ENCODE measurements around the gene RAMACL. TPM values are rescaled to one million over a fixed set of nuclear protein-coding genes. Genes with fewer than 3 reads are reported as not detected.

RAMACL gene
- total and polyA plus RNA-seq, 4 donors, result 0.30 to 17.6 (median 4.3) TPM

- no peaks in the 10 kb centered on the region for H3K27me3 ChIP-seq (ENCODE audit: control insufficient read depth in 3 of 3, insufficient read depth in 3 of 3, low read length in 2 of 3)
- no peak overlapping the region for H3K4me3 ChIP-seq
- DNase-seq (no peak), ATAC-seq (ENCODE audit: insufficient read depth, low FRiP score) (no peak)
- no peaks in the 10 kb centered on the region for H3K9me3 ChIP-seq (ENCODE audit: control insufficient read depth in 4 of 4, insufficient read depth in 3 of 4, low read length in 3 of 4)
- H3K4me1 ChIP-seq (ENCODE audit: control insufficient read depth in 5 of 5, insufficient read depth in 5 of 5, low read length in 5 of 5), result peaks cover 12 to 53% (median 25%) of the 10 kb centered on the region in 5 donors
- H3K36me3 ChIP-seq (ENCODE audit: control insufficient read depth in 4 of 4, insufficient read depth in 4 of 4, low read length in 4 of 4), result peaks cover 0 to 26% (median 2%) of the 10 kb centered on the region in 4 donors
- peak overlapping the region in 1 of 2 donors; percentile 12 for H3K27ac ChIP-seq (ENCODE audit: low read depth in 1 of 2, low read length in 1 of 2)
- 82 to 84% methylated on average over 7 of the region's 7 CpGs for WGBS, 2 donors
- H3K9ac ChIP-seq (ENCODE audit: insufficient read depth in 1 of 2, low read length in 2 of 2), result no peak overlapping the region
- no peak for TF ChIP-seq CTCF (IDR thresholded peaks at IDR 0.05; ENCODE audit: control extremely low read depth, extremely low read depth)
Observed at GRCh38 chr6:166617359-166617758, 30.9 kb upstream of the RAMACL start.

GRCh38 chr6:166616261-166617238 is 30.1 kb upstream of the RAMACL start:
- ATAC-seq (ENCODE audit: insufficient read depth, low FRiP score), result no peak
- no peak overlapping the region for H3K9ac ChIP-seq (ENCODE audit: insufficient read depth in 1 of 2, low read length in 2 of 2)
- no peak overlapping the region for H3K4me3 ChIP-seq
- H3K27ac ChIP-seq (ENCODE audit: low read depth in 1 of 2, low read length in 1 of 2), result peak overlapping the region in 1 of 2 donors; percentile 30
- H3K27me3 ChIP-seq (ENCODE audit: control insufficient read depth in 3 of 3, insufficient read depth in 3 of 3, low read length in 2 of 3), result no peaks in the 10 kb centered on the region
- no peak for TF ChIP-seq CTCF (IDR thresholded peaks at IDR 0.05; ENCODE audit: control extremely low read depth, extremely low read depth)
- DNase-seq, result no peak
- H3K36me3 ChIP-seq (ENCODE audit: control insufficient read depth in 4 of 4, insufficient read depth in 4 of 4, low read length in 4 of 4), result peaks cover 0 to 29% (median 2%) of the 10 kb centered on the region in 4 donors
- H3K4me1 ChIP-seq (ENCODE audit: control insufficient read depth in 5 of 5, insufficient read depth in 5 of 5, low read length in 5 of 5), result peaks cover 12 to 54% (median 25%) of the 10 kb centered on the region in 5 donors
- H3K9me3 ChIP-seq (ENCODE audit: control insufficient read depth in 4 of 4, insufficient read depth in 3 of 4, low read length in 3 of 4), result no peaks in the 10 kb centered on the region
- 88 to 93% methylated on average over 22 of the region's 22 CpGs for WGBS, 2 donors

GRCh38 chr6:166615059-166615770 is 28.7 kb upstream of the RAMACL start:
- Histone ChIP-seq H3K9ac (ENCODE audit: insufficient read depth in 1 of 2, low read length in 2 of 2) (no peak overlapping the region), H3K36me3 (ENCODE audit: control insufficient read depth in 4 of 4, insufficient read depth in 4 of 4, low read length in 4 of 4) (peaks cover 0 to 30% (median 2%) of the 10 kb centered on the region in 4 donors), H3K9me3 (ENCODE audit: control insufficient read depth in 4 of 4, insufficient read depth in 3 of 4, low read length in 3 of 4) (no peaks in the 10 kb centered on the region), H3K27me3 (ENCODE audit: control insufficient read depth in 3 of 3, insufficient read depth in 3 of 3, low read length in 2 of 3) (no peaks in the 10 kb centered on the region), H3K4me1 (ENCODE audit: control insufficient read depth in 5 of 5, insufficient read depth in 5 of 5, low read length in 5 of 5) (peaks cover 9 to 46% (median 17%) of the 10 kb centered on the region in 5 donors), H3K27ac (ENCODE audit: low read depth in 1 of 2, low read length in 1 of 2) (peak overlapping the region; percentile 59 to 75), H3K4me3 (no peak overlapping the region)
- WGBS, 2 donors, result 73 to 83% methylated on average over 21 of the region's 21 CpGs
- no peak for DNase-seq
- no peak for TF ChIP-seq CTCF (IDR thresholded peaks at IDR 0.05; ENCODE audit: control extremely low read depth, extremely low read depth)
- ATAC-seq (ENCODE audit: insufficient read depth, low FRiP score), result peak; percentile 4
